ENCODE data around the gene NEMP1.
"Not testable (repeated sequence)": the region's sequence is repeated elsewhere in the genome, so short reads cannot be mapped to it uniquely, and the experiment has no call there.

GRCh38 chr12:57073566-57074450 lies 4.8 kb downstream of the NEMP1 start:
- not testable (repeated sequence) for TF ChIP-seq CTCF (IDR thresholded peaks at IDR 0.05); POLR2A (IDR thresholded peaks at IDR 0.05; ENCODE audit: low read length); NR3C1 (IDR thresholded peaks at IDR 0.05); CHD2 (IDR thresholded peaks at IDR 0.05; ENCODE audit: low read length, partially characterized antibody); EP300 (IDR thresholded peaks at IDR 0.05); MAX (IDR thresholded peaks at IDR 0.05); REST (IDR thresholded peaks at IDR 0.05); CBX2 (IDR thresholded peaks at IDR 0.05; ENCODE audit: borderline replicate concordance, low read depth); RAD21 (conservative IDR thresholded peaks at IDR 0.05 in 1 of 2, IDR thresholded peaks at IDR 0.05 in 1 of 2)
